ENCODE data around the gene RALGDS. TPM values are rescaled to one million over a fixed set of nuclear protein-coding genes. Genes with fewer than 3 reads are reported as not detected.
A peak's percentile ranks its signal among the peaks of the same experiment; 100 is the strongest.
"Not testable (repeated sequence)": the region's sequence is repeated elsewhere in the genome, so short reads cannot be mapped to it uniquely, and the experiment has no call there.

Gene RALGDS
- total and polyA plus RNA-seq, 5 donors: 18.5 to 36.3 (median 33.5) TPM

DNA sequence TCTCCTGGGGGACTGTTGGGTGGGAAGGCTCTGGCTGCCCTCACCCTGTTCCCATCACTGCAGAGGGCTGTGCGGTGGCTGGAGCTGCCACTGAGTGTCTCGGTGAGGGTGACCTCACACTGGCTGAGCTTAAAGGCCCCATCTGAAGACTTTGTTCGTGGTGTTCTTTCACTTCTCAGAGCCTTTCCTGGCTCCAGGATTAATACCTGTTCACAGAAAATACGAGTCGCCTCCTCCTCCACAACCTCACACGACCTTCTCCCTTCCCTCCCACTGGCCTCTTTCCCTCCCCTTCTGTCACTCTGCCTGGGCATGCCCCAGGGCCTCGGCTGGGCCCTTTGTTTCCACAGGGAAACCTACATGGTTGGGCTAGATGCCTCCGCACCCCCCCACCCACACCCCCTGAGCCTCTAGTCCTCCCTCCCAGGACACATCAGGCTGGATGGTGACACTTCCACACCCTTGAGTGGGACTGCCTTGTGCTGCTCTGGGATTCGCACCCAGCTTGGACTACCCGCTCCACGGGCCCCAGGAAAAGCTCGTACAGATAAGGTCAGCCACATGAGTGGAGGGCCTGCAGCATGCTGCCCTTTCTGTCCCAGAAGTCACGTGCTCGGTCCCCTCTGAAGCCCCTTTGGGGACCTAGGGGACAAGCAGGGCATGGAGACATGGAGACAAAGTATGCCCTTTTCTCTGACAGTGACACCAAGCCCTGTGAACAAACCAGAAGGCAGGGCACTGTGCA lies 59.8 kb downstream of the RALGDS start:
- H3K27me3 ChIP-seq (ENCODE audit: control insufficient read depth, insufficient read depth); H3K9me3 ChIP-seq (ENCODE audit: control insufficient read depth, low read length); intact Hi-C loops (cut with DNase I); H3K4me3 ChIP-seq (ENCODE audit: low read length); H3K4me1 ChIP-seq (ENCODE audit: control insufficient read depth, insufficient read depth, low read length): not testable (repeated sequence)
- H3K27ac ChIP-seq (ENCODE audit: low read length): peak overlapping the region; percentile 21
- 32% methylated on average over 14 of the region's 14 CpGs for WGBS
- ATAC-seq: peak; percentile 45 to 46
- DNase-seq: peak in 2 of 3 donors; percentile 60 to 69

DNA sequence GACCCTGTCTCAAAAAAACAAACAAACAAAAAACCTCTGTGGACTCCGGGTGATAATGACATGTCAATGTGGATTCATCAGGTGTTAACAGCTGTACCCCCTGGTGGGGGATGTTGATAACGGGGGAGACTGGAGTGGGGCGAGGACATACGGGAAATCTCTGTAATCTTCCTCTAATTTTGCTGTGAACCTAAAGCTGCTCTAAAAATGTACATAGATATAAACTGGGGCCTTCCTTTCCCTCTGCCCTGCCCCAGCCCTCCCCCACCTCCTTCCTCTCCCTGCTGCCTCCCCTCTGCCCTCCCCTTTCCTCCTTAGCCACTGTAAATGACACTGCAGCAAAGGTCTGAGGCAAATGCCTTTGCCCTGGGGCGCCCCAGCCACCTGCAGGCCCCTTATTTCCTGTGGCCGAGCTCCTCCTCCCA lies 60.6 kb downstream of the RALGDS start:
- Histone ChIP-seq H3K9me3 (ENCODE audit: control insufficient read depth, low read length) (no peaks in the 10 kb centered on the region), H3K4me1 (ENCODE audit: control insufficient read depth, insufficient read depth, low read length) (peaks cover 3% of the 10 kb centered on the region), H3K4me3 (ENCODE audit: low read length) (no peak overlapping the region), H3K27me3 (ENCODE audit: control insufficient read depth, insufficient read depth) (no peaks in the 10 kb centered on the region), H3K27ac (ENCODE audit: low read length) (no peak overlapping the region)
- 35% methylated on average over 6 of the region's 6 CpGs for WGBS
- intact Hi-C loops (cut with DNase I): no loop called here
- no peak for DNase-seq
- no peak for ATAC-seq

DNA sequence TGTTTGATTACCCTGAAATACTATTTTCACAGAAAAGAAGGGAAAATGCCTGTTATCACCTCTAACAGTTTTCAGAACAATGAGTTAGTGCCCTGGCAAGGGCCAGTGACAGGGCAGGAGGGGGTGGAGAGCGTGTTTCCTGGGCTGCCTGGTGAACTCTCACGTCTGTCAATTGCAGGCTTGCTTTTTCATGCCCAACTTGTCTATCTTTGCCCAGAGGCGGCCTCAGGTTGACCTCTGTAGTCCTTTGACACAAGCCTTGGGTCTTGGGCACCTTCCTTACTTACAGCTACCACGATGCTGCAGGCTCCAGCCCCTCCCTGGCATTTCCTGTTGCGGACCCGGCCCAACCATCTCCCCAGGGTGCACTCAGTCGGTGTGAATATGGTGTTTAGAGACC lies 61.4 kb downstream of the RALGDS start:
- no peak overlapping the region for H3K27ac ChIP-seq (ENCODE audit: low read length)
- intact Hi-C loops (cut with DNase I): loop anchor here in 1 of 4 donors (10.0 kb wide), 1 partner anchor 85 kb away; no protein-coding TSS in a partner anchor
- no peaks in the 10 kb centered on the region for H3K9me3 ChIP-seq (ENCODE audit: control insufficient read depth, low read length)
- WGBS: 44% methylated on average over 7 of the region's 7 CpGs
- DNase-seq: no peak
- H3K27me3 ChIP-seq (ENCODE audit: control insufficient read depth, insufficient read depth): no peaks in the 10 kb centered on the region
- no peak overlapping the region for H3K4me3 ChIP-seq (ENCODE audit: low read length)
- peaks cover 3% of the 10 kb centered on the region for H3K4me1 ChIP-seq (ENCODE audit: control insufficient read depth, insufficient read depth, low read length)
- ATAC-seq: no peak

DNA sequence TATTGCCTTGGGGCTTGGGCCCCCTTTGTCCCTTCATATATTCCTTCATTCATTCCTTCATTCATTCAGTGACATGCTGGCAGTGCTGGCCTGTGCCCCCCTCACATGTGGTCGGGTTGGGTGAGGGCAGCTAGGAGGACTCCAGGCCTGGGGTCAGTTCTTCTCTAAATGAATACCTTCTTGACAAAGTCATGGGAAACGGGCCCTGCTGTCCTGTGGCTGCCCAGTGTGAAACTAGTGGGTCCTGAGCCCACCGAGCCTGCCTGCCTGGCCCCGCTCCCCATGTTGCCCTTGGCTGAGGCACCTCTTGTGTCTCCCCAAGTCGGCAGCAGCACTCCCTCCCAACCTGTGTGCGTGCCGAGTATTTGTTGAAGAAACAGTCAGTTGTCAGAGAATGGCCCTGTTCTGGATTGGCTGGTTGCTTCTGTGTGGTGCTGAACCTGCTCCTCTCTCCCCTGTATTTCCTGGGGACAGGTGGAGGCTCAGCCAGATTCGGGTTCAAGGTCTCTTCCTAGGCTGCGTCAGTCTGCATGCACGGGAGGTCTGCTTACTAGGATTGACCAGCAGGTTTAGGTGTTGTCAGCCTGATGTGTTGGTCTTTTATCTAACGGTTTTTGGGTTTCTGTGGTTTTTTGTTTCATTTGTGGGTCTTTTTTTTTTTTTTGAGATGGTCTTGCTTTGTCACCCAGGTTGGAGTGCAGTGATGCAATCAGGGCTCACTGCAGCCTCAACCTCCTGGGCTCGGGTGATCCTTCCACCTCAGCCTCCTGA lies 62.3 kb downstream of the RALGDS start:
- 79% methylated on average over 12 of the region's 12 CpGs for WGBS
- Histone ChIP-seq H3K9me3 (ENCODE audit: control insufficient read depth, low read length) (no peaks in the 10 kb centered on the region), H3K4me3 (ENCODE audit: low read length) (no peak overlapping the region), H3K27me3 (ENCODE audit: control insufficient read depth, insufficient read depth) (no peaks in the 10 kb centered on the region), H3K4me1 (ENCODE audit: control insufficient read depth, insufficient read depth, low read length) (peaks cover 3% of the 10 kb centered on the region), H3K27ac (ENCODE audit: low read length) (no peak overlapping the region)
- intact Hi-C loops (cut with DNase I): loop anchor here in 1 of 4 donors (10.0 kb wide), 1 partner anchor 86 kb away; no protein-coding TSS in a partner anchor
- DNase-seq (no peak), ATAC-seq (no peak)

DNA sequence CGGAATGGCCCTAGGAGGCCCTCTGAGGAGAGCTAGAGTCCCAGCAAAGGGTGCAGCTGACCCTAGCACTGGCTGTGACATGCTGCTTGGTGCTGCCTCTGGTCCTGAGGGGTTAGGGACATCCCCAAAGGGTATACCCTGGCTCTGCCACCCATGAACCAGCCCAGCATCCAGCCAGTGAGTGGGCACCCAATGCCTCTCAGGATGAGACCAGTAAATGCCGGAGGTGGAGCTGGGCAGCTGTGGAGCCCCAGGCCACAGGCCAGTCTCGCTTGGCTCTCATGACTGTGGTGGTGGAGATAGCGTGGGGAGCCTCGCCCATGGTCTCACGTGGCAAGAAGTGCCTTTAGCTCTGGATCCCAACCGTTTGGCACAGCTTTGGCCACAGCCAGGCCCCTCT lies 63.0 kb downstream of the RALGDS start:
- Histone ChIP-seq H3K27ac (ENCODE audit: low read length) (no peak overlapping the region), H3K4me3 (ENCODE audit: low read length) (no peak overlapping the region), H3K4me1 (ENCODE audit: control insufficient read depth, insufficient read depth, low read length) (peaks cover 3% of the 10 kb centered on the region), H3K9me3 (ENCODE audit: control insufficient read depth, low read length) (no peaks in the 10 kb centered on the region), H3K27me3 (ENCODE audit: control insufficient read depth, insufficient read depth) (no peaks in the 10 kb centered on the region)
- 69% methylated on average over 7 of the region's 7 CpGs for WGBS
- intact Hi-C loops (cut with DNase I): loop anchor here in 1 of 4 donors (10.0 kb wide), 1 partner anchor 87 kb away; no protein-coding TSS in a partner anchor
- ATAC-seq: no peak
- DNase-seq: no peak

DNA sequence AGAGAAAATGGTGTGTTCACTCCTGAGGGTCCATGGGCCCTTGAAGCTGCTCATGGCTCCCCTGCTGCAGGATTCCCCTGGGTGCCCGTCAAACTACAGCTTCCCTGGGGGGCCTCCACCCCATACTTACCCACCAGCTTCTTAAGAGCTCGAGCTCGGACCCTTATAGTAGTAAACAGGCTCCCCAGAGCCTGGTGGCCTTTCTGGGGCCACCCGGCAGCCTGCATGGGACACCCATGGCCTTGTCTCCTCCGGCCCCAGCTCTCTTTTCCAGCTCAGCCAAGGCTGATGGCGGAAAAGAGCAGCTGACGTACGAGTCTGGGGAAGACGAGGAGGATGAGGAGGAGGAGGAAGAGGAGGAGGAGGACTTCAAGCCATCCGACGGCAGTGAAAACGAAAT lies 63.5 kb downstream of the RALGDS start:
- intact Hi-C loops (cut with DNase I): loop anchor here in 1 of 4 donors (10.0 kb wide), 1 partner anchor 87 kb away; no protein-coding TSS in a partner anchor
- peaks cover 3% of the 10 kb centered on the region for H3K4me1 ChIP-seq (ENCODE audit: control insufficient read depth, insufficient read depth, low read length)
- no peak overlapping the region for H3K27ac ChIP-seq (ENCODE audit: low read length)

DNA sequence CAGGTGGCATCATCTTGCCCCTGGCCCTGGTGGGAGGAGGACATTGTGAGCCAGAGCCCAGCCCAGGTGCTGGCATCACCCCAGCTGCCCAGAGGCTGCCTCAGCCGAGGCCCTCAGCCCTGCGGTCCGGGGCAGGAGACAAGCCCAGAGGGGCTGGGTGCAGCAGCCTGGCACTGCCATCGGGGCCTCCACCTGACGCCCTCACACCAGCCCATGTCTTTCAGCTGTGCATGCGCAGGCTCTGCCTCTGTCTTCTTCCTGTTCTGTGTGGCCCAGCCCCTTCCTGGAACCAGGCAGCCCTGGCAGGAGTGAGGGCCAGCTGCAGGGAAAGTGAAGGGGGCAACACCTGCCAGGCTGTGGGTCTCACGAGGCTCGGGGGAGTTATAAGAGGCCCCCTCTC lies 64.0 kb downstream of the RALGDS start:
- no peak overlapping the region for H3K4me3 ChIP-seq (ENCODE audit: low read length)
- H3K9me3 ChIP-seq (ENCODE audit: control insufficient read depth, low read length): no peaks in the 10 kb centered on the region
- intact Hi-C loops (cut with DNase I): loop anchor here in 1 of 4 donors (10.0 kb wide), 1 partner anchor 88 kb away; no protein-coding TSS in a partner anchor
- 71% methylated on average over 8 of the region's 8 CpGs for WGBS
- ATAC-seq (no peak), DNase-seq (no peak)
- no peak overlapping the region for H3K27ac ChIP-seq (ENCODE audit: low read length)
- peaks cover 3% of the 10 kb centered on the region for H3K4me1 ChIP-seq (ENCODE audit: control insufficient read depth, insufficient read depth, low read length)
- no peaks in the 10 kb centered on the region for H3K27me3 ChIP-seq (ENCODE audit: control insufficient read depth, insufficient read depth)

More for the DNA sequence above, 63.5 kb downstream of the RALGDS start:
- H3K4me3 ChIP-seq (ENCODE audit: low read length): no peak overlapping the region
- 90% methylated on average over 12 of the region's 12 CpGs for WGBS
- DNase-seq (no peak), ATAC-seq (no peak)
- H3K9me3 ChIP-seq (ENCODE audit: control insufficient read depth, low read length): no peaks in the 10 kb centered on the region
- no peaks in the 10 kb centered on the region for H3K27me3 ChIP-seq (ENCODE audit: control insufficient read depth, insufficient read depth)

DNA sequence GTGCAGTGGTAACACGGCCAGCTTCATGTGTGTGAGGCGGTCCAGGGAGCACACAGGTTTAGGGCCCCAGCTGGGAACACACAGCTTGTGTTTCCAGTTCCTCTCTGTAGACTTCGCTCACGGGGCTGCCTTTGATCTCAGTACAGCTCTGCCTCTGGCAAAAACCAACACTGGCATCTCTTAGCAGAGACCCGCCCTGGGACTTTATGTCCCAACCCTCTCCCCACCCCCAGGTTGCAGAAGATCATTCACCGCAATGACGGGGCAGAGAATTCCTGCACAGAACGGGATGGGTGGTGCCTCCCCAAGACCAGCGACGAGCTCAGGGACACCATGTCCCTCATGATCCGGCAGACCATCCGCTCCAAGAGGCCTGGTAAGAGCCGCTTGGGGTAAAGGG lies 64.5 kb downstream of the RALGDS start:
- Histone ChIP-seq H3K27me3 (ENCODE audit: control insufficient read depth, insufficient read depth) (no peaks in the 10 kb centered on the region), H3K27ac (ENCODE audit: low read length) (no peak overlapping the region), H3K4me1 (ENCODE audit: control insufficient read depth, insufficient read depth, low read length) (peaks cover 3% of the 10 kb centered on the region), H3K4me3 (ENCODE audit: low read length) (no peak overlapping the region), H3K9me3 (ENCODE audit: control insufficient read depth, low read length) (no peaks in the 10 kb centered on the region)
- intact Hi-C loops (cut with DNase I): loop anchor here in 1 of 4 donors (10.0 kb wide), 1 partner anchor 88 kb away; no protein-coding TSS in a partner anchor
- DNase-seq (no peak), ATAC-seq (no peak)
- WGBS: 91% methylated on average over 13 of the region's 13 CpGs

DNA sequence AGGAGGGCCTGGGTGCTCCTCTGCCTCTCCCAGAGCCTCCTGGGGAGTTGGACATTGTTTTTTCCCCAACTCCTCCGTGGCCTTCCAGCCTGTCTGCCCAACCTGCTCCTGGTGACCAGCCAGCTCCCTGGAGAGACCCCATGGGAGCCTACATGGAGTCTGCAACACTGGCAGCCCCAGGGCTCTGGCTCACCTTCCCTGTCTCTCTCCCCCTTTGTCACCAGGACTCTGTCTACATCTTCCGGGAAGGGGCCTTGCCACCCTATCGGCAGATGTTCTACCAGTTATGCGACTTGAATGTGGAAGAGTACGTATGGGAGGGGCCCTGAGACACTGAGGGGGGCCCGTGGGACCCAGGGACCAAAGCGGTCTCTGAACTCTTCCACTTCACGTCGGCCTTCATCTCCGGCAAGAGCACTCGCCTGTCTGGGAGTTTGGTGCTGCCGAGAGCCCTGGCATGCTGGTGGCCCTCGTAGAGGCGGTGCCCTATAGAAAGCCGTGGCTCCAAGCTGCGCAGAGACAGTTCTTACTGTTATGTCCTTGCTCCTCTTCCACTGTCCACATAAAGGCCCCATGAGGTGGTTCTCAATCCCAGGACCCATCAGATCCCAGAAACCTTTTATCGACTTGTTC lies 65.1 kb downstream of the RALGDS start:
- Histone ChIP-seq H3K4me1 (ENCODE audit: control insufficient read depth, insufficient read depth, low read length) (peaks cover 3% of the 10 kb centered on the region), H3K27ac (ENCODE audit: low read length) (no peak overlapping the region), H3K9me3 (ENCODE audit: control insufficient read depth, low read length) (no peaks in the 10 kb centered on the region), H3K4me3 (ENCODE audit: low read length) (no peak overlapping the region), H3K27me3 (ENCODE audit: control insufficient read depth, insufficient read depth) (no peaks in the 10 kb centered on the region)
- DNase-seq (peak in 1 of 3 donors; percentile 55), ATAC-seq (no peak)
- intact Hi-C loops (cut with DNase I): loop anchor here in 1 of 4 donors (10.0 kb wide), 1 partner anchor 89 kb away; no protein-coding TSS in a partner anchor
- 94% methylated on average over 17 of the region's 17 CpGs for WGBS

DNA sequence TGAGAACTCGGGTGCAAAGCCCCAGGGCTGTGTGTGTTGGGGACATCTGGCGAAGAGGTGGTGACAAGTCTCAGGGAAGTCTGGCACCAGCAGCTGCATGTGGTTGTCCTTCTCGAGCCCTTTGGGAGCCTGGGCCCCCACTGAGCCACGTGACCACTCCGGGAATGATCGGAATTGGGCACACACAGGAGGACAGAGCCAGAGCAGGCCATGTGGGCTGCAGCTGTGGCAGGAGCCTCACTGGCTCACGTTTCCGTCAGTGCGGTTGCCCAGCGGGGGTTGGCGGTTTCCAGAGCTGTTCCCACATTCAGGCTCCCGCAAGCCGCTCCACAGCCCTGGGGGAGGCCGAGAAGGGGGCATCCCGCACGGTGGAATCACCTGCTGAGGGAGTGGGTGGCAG lies 66.1 kb downstream of the RALGDS start:
- peaks cover 3% of the 10 kb centered on the region for H3K4me1 ChIP-seq (ENCODE audit: control insufficient read depth, insufficient read depth, low read length)
- H3K9me3 ChIP-seq (ENCODE audit: control insufficient read depth, low read length): no peaks in the 10 kb centered on the region
- H3K27ac ChIP-seq (ENCODE audit: low read length): peak overlapping the region; percentile 82
- peak; percentile 64 to 90 (median 84) for DNase-seq
- no peak overlapping the region for H3K4me3 ChIP-seq (ENCODE audit: low read length)
- WGBS: 65% methylated on average over 16 of the region's 16 CpGs
- ATAC-seq: peak; percentile 80 to 86
- intact Hi-C loops (cut with DNase I): loop anchor here in 1 of 4 donors (10.0 kb wide), 1 partner anchor 90 kb away; no protein-coding TSS in a partner anchor
- no peaks in the 10 kb centered on the region for H3K27me3 ChIP-seq (ENCODE audit: control insufficient read depth, insufficient read depth)
